Uterus (tissue), 4 donors: ENCODE results near the gene OSTC. TPM values are rescaled to one million over a fixed set of nuclear protein-coding genes. Genes with fewer than 3 reads are reported as not detected.

ENCODE experiments used
- DNase-seq, 2 donors: peaks; one replicate each; pipeline ENCODE4 v3.0.0-alpha.2; 2019 to 2020
- H3K27ac ChIP-seq, 2 donors: fragments of 200-600 bp; sonication (generic); 1 replicate in 1 of 2; 2 replicates in 1 of 2; pipeline ENCODE4 v1.5.1; 2016 to 2018
- H3K27me3 ChIP-seq, 2 donors: fragments of 200-600 bp; sonication (generic); one replicate each; pipeline ENCODE4 v1.5.1; 2018 to 2019; ENCODE audit warnings: control low read depth in 1 of 2
- H3K36me3 ChIP-seq, 2 donors: fragments of 200-600 bp; sonication (generic); one replicate each; pipeline ENCODE4 v1.5.1; 2019; ENCODE audit warnings: control low read depth in 1 of 2
- H3K4me1 ChIP-seq, 2 donors: fragments of 200-600 bp; sonication (generic); one replicate each; pipeline ENCODE4 v1.5.1; 2018 to 2019; ENCODE audit warnings: control low read depth in 1 of 2
- H3K4me3 ChIP-seq, 2 donors: fragments of 200-600 bp; sonication (generic); 1 replicate in 1 of 2; 2 replicates in 1 of 2; pipeline ENCODE4 v1.5.1; 2018 to 2019; ENCODE audit warnings: mild to moderate bottlenecking in 1 of 2
- H3K9me3 ChIP-seq, 2 donors: fragments of 200-600 bp; sonication (generic); one replicate each; pipeline ENCODE4 v1.5.1; 2019; ENCODE audit warnings: control low read depth in 1 of 2
- POLR2A ChIP-seq, 2 donors: fragments of 450-650 bp; IDR thresholded peaks; one replicate each; pipeline ENCODE4 v1.6.1; 2016; ENCODE audit warnings: antibody characterized with exemption in 2 of 2, mild to moderate bottlenecking in 1 of 2, moderate library complexity in 1 of 2
- intact Hi-C: fragments of 100-400 bp; cut with DNase I; formaldehyde crosslinking; loops from one replicate; pipeline ENCODE4 v1.15.1; 2023; ENCODE audit warnings: low total_unique reads
- total RNA-seq, 4 donors: library from RNA; depleted of rRNA in 3 of 4; stranded (reverse); fragments of >200 nt in 3 of 4; gene quantifications; one replicate each; pipeline versions ENCODE4 v1.1.0 to v1.2.4, GENCODE V29; 2014 to 2023
- TF ChIP-seq, protein P1 (sequence below), 4 experiments: fragments of 200-600 bp in 2 of 4; fragments of 450-650 bp in 2 of 4; sonication (generic) in 2 of 4; IDR thresholded peaks; one replicate each; pipeline ENCODE4 v1.5.1; 2016 to 2019; ENCODE audit warnings: antibody characterized with exemption in 4 of 4, mild to moderate bottlenecking in 2 of 4, moderate library complexity in 1 of 4
- donor health status: DM: yes; HTN: yes; CAD: no.

OSTC gene
- total RNA-seq, 4 donors from 2014 or later = 61.2 to 916 (median 293) TPM

DNA sequence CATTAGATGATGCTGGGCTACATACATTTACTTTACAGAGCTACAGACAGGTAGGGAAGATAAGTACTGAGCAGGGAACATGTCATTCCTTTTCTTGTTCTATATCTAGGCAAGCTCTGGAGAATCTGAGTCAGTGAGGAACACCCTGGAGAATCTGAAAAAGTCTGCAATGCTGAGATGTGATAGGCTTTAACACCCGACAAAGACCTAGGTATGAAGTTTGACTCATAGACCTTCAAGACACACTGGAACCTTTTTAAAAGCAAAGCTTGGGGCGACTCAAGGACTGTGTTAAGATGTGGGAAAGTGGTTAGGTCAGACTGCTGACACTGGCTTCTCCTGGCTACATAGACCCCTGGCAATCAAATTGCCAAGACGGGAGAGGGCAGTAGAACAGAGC lies 42.8 kb downstream of the OSTC start:
- intact Hi-C loops = no loop called here
- TF ChIP-seq POLR2A (IDR thresholded peaks at IDR 0.05) = no peak
- TF ChIP-seq, protein P1, sequence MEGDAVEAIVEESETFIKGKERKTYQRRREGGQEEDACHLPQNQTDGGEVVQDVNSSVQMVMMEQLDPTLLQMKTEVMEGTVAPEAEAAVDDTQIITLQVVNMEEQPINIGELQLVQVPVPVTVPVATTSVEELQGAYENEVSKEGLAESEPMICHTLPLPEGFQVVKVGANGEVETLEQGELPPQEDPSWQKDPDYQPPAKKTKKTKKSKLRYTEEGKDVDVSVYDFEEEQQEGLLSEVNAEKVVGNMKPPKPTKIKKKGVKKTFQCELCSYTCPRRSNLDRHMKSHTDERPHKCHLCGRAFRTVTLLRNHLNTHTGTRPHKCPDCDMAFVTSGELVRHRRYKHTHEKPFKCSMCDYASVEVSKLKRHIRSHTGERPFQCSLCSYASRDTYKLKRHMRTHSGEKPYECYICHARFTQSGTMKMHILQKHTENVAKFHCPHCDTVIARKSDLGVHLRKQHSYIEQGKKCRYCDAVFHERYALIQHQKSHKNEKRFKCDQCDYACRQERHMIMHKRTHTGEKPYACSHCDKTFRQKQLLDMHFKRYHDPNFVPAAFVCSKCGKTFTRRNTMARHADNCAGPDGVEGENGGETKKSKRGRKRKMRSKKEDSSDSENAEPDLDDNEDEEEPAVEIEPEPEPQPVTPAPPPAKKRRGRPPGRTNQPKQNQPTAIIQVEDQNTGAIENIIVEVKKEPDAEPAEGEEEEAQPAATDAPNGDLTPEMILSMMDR (IDR thresholded peaks at IDR 0.05) = no peak
- DNase-seq = no peak

DNA sequence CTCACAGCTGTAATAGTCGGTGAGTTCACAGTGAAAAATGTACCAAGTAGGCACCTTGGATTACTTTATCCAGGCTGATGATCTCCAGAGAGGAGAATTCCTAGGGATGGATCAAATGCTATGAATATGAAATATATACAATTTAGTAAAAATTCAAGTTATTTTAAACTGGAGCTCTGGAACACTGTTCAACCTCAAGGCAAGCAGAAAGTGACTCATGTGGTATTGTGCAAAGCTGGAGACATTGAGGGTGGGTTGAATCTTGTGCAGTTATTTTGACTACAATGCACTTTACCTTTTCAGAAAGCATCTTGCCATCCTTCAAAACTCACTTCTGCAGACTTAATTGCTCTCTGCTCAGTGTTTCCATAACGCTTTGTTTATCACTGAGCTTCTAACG lies 43.4 kb downstream of the OSTC start:
- Histone ChIP-seq H3K9me3 (no peaks in the 10 kb centered on the region), H3K27ac (no peak overlapping the region), H3K4me1 (no peaks in the 10 kb centered on the region), H3K27me3 (peaks cover 0 to 3% of the 10 kb centered on the region in 2 donors), H3K4me3 (no peak overlapping the region), H3K36me3 (no peaks in the 10 kb centered on the region)
- intact Hi-C loops = no loop called here
- DNase-seq = no peak
- TF ChIP-seq, protein P1 (IDR thresholded peaks at IDR 0.05) = no peak
- TF ChIP-seq POLR2A (IDR thresholded peaks at IDR 0.05) = no peak

More for the DNA sequence above, 42.8 kb downstream of the OSTC start:
- Histone ChIP-seq H3K27me3 (peaks cover 0 to 3% of the 10 kb centered on the region in 2 donors), H3K9me3 (no peaks in the 10 kb centered on the region), H3K27ac (no peak overlapping the region), H3K4me1 (no peaks in the 10 kb centered on the region), H3K36me3 (no peaks in the 10 kb centered on the region), H3K4me3 (no peak overlapping the region)

DNA sequence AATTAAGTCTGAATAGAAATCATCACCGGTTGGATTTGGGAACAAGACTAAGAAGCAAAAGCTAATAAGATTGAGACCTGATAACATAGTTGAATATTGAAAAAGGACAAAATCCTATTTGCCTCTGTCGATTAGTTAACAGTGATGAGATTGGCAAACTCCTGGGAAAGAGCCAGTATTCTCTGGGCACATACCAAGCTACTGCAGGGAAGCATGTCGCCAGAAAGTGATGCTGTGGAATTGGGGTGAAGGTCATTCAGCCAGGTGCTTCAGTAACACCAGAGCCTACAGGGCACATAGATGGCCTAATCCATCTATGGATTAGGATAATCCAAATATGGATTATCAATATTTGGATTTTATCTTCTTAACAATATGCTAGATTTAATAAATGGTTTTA lies 44.0 kb downstream of the OSTC start:
- intact Hi-C loops = no loop called here
- no peak overlapping the region for H3K4me3 ChIP-seq
- DNase-seq = no peak
- H3K4me1 ChIP-seq = no peaks in the 10 kb centered on the region
- peaks cover 0 to 3% of the 10 kb centered on the region in 2 donors for H3K27me3 ChIP-seq
- H3K27ac ChIP-seq = no peak overlapping the region
- no peaks in the 10 kb centered on the region for H3K36me3 ChIP-seq
- no peaks in the 10 kb centered on the region for H3K9me3 ChIP-seq
- TF ChIP-seq POLR2A (IDR thresholded peaks at IDR 0.05) = no peak
- TF ChIP-seq, protein P1 (IDR thresholded peaks at IDR 0.05) = no peak

DNA sequence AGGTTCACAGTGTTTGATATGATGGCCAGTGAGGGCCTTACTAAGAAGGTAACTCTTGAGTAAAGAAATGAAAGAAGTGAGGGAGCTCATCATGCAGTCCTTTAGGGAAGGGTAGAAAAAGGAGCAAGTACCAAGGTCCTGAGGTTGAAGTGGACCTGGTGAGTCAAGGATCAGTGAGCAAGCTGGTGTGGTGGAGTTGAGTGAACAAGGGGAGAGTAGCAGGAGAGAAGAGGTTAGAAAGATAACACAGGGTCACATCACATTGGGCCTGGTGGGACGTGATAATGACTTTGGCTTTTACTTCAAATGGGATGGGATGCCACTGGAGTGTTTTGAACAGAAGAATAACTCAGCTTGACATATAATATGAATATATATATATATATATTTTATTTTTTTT lies 44.7 kb downstream of the OSTC start:
- Histone ChIP-seq H3K9me3 (no peaks in the 10 kb centered on the region), H3K27me3 (peaks cover 0 to 3% of the 10 kb centered on the region in 2 donors), H3K27ac (no peak overlapping the region), H3K4me3 (no peak overlapping the region), H3K36me3 (no peaks in the 10 kb centered on the region), H3K4me1 (no peaks in the 10 kb centered on the region)
- TF ChIP-seq, protein P1 (IDR thresholded peaks at IDR 0.05) = no peak
- no peak for TF ChIP-seq POLR2A (IDR thresholded peaks at IDR 0.05)
- DNase-seq = no peak
- intact Hi-C loops = no loop called here

DNA sequence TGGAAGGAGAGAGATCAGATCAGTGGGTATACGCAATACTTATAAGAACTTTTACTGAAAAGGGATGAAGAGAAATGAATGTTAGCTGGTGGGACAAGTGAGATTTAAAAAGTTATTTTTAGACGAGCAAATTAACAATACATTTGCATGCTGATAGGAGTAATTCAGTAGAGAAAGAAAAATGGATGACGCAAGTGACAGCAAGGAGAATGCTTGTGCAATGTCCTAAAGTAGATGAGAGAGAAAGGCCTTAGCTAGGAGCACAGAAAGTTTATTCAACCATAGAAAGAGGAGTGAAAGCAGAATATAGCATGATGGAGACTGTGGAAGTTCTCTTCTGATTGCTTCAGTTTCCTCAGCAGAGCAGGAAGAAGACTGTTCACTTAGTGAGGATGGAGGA lies 45.8 kb downstream of the OSTC start:
- Histone ChIP-seq H3K27me3 (peaks cover 0 to 3% of the 10 kb centered on the region in 2 donors), H3K9me3 (no peaks in the 10 kb centered on the region), H3K4me3 (no peak overlapping the region), H3K4me1 (no peaks in the 10 kb centered on the region), H3K36me3 (no peaks in the 10 kb centered on the region), H3K27ac (no peak overlapping the region)
- intact Hi-C loops = no loop called here
- TF ChIP-seq POLR2A (IDR thresholded peaks at IDR 0.05) = no peak
- TF ChIP-seq, protein P1 (IDR thresholded peaks at IDR 0.05) = no peak
- DNase-seq = no peak
